ENCODE data around the gene GPR152. TPM values are rescaled to one million over a fixed set of nuclear protein-coding genes. Genes with fewer than 3 reads are reported as not detected.

GPR152 gene
- total and polyA plus RNA-seq, 2 of the 8 experiments (the other 6 are each of a cell fraction or from before 2014, with no cell fraction given), result not detected

GRCh38 chr11:67407688-67408163, 44.8 kb downstream of the GPR152 start (continued):
- TF ChIP-seq, protein P1, sequence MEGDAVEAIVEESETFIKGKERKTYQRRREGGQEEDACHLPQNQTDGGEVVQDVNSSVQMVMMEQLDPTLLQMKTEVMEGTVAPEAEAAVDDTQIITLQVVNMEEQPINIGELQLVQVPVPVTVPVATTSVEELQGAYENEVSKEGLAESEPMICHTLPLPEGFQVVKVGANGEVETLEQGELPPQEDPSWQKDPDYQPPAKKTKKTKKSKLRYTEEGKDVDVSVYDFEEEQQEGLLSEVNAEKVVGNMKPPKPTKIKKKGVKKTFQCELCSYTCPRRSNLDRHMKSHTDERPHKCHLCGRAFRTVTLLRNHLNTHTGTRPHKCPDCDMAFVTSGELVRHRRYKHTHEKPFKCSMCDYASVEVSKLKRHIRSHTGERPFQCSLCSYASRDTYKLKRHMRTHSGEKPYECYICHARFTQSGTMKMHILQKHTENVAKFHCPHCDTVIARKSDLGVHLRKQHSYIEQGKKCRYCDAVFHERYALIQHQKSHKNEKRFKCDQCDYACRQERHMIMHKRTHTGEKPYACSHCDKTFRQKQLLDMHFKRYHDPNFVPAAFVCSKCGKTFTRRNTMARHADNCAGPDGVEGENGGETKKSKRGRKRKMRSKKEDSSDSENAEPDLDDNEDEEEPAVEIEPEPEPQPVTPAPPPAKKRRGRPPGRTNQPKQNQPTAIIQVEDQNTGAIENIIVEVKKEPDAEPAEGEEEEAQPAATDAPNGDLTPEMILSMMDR (IDR thresholded peaks at IDR 0.05; ENCODE audit: control extremely low read depth in 1 of 3, insufficient read depth in 1 of 3, low read depth in 1 of 3, low read length in 3 of 3), result no peak

Data from H1 (cell line).